ENCODE measurements around the gene STPG3. TPM values are rescaled to one million over a fixed set of nuclear protein-coding genes. Genes with fewer than 3 reads are reported as not detected.

Gene STPG3
- polyA plus RNA-seq, 1 experiment, result not detected

DNA sequence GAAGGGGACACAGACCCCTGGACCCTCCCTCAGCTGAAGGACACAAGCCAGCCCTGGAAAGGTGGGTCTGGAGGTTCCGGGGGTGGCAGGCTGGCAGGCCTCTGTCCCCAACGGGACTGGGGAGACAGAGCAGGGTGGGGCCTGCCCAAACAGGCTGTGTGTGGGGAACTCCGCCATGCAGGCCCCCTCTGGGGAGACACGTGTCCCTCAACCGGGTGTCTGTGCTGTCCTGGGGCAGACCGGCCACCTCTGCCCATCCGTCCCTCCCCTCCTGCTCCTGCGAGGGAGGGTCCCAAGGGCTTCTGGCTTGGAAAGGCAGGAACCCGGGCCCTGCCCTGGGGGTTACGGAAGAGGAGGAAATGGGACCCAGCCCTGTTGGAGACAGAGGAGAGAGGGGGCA, 19.0 kb upstream of the STPG3 start:
- no peak for DNase-seq (ENCODE audit: low read depth)
- CTCF ChIA-PET, result no interaction called here

DNA sequence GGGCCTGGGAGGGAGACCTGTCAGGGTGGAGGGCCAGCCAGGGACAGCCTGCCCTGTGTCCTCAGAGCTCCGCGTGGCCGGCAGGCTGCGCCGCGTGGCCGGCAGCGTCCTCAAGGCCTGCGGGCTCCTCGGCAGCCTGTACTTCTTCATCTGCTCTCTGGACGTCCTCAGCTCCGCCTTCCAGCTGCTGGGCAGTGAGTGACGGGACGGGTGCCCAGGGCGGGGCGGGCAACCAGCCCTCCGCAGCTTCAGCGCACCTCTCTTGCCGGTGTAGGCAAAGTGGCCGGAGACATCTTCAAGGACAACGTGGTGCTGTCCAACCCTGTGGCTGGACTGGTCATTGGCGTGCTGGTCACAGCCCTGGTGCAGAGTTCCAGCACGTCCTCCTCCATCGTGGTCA, 18.6 kb upstream of the STPG3 start:
- ChIA-PET POLR2A (no interaction called here), CTCF (no interaction called here)
- H3K4me3 ChIP-seq (ENCODE audit: low read depth, low read length), result no peak overlapping the region

More for the DNA sequence above, 19.0 kb upstream of the STPG3 start:
- no peak overlapping the region for H3K4me3 ChIP-seq (ENCODE audit: low read depth, low read length)
- POLR2A ChIA-PET, result no interaction called here
- H3K36me3 ChIP-seq (ENCODE audit: control insufficient read depth, insufficient read depth, low read length), result no peaks in the 10 kb centered on the region
- no peaks in the 10 kb centered on the region for H3K27me3 ChIP-seq (ENCODE audit: control insufficient read depth, insufficient read depth, low read length)
- TF ChIP-seq, protein P1, sequence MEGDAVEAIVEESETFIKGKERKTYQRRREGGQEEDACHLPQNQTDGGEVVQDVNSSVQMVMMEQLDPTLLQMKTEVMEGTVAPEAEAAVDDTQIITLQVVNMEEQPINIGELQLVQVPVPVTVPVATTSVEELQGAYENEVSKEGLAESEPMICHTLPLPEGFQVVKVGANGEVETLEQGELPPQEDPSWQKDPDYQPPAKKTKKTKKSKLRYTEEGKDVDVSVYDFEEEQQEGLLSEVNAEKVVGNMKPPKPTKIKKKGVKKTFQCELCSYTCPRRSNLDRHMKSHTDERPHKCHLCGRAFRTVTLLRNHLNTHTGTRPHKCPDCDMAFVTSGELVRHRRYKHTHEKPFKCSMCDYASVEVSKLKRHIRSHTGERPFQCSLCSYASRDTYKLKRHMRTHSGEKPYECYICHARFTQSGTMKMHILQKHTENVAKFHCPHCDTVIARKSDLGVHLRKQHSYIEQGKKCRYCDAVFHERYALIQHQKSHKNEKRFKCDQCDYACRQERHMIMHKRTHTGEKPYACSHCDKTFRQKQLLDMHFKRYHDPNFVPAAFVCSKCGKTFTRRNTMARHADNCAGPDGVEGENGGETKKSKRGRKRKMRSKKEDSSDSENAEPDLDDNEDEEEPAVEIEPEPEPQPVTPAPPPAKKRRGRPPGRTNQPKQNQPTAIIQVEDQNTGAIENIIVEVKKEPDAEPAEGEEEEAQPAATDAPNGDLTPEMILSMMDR (IDR thresholded peaks at IDR 0.05; ENCODE audit: insufficient read depth, low read depth, low read length), result no peak

GRCh38 chr9:137233143-137233980, 17.7 kb upstream of the STPG3 start:
- Histone ChIP-seq H3K36me3 (ENCODE audit: control insufficient read depth, insufficient read depth, low read length) (no peaks in the 10 kb centered on the region), H3K27me3 (ENCODE audit: control insufficient read depth, insufficient read depth, low read length) (no peaks in the 10 kb centered on the region), H3K4me3 (ENCODE audit: low read depth, low read length) (no peak overlapping the region)
- DNase-seq (ENCODE audit: low read depth), result no peak
- POLR2A ChIA-PET, result no interaction called here
- CTCF ChIA-PET, result no interaction called here
- TF ChIP-seq, protein P1 (IDR thresholded peaks at IDR 0.05; ENCODE audit: insufficient read depth, low read depth, low read length), result no peak

More for the DNA sequence above, 18.6 kb upstream of the STPG3 start:
- no peak for DNase-seq (ENCODE audit: low read depth)
- TF ChIP-seq, protein P1 (IDR thresholded peaks at IDR 0.05; ENCODE audit: insufficient read depth, low read depth, low read length), result no peak
- Histone ChIP-seq H3K36me3 (ENCODE audit: control insufficient read depth, insufficient read depth, low read length) (no peaks in the 10 kb centered on the region), H3K27me3 (ENCODE audit: control insufficient read depth, insufficient read depth, low read length) (no peaks in the 10 kb centered on the region)

GRCh38 chr9:137234055-137234697, 16.9 kb upstream of the STPG3 start:
- ChIA-PET POLR2A (no interaction called here), CTCF (interaction anchor here (0.6 to 1.0 kb wide), 3 partner anchors 19 to 210 kb away, joined by 3 to 4 read pairs (median 3); partner anchors contain the start of gene MAN1B1)
- H3K4me3 ChIP-seq (ENCODE audit: low read depth, low read length), result no peak overlapping the region
- H3K36me3 ChIP-seq (ENCODE audit: control insufficient read depth, insufficient read depth, low read length), result no peaks in the 10 kb centered on the region; the same call in 1 of the 2 replicates
- TF ChIP-seq, protein P1 (IDR thresholded peaks at IDR 0.05; ENCODE audit: insufficient read depth, low read depth, low read length), result no peak
- no peaks in the 10 kb centered on the region for H3K27me3 ChIP-seq (ENCODE audit: control insufficient read depth, insufficient read depth, low read length)
- no peak for DNase-seq (ENCODE audit: low read depth)

GRCh38 chr9:137234758-137235423, 16.2 kb upstream of the STPG3 start:
- DNase-seq (ENCODE audit: low read depth), result no peak
- Histone ChIP-seq H3K4me3 (ENCODE audit: low read depth, low read length) (no peak overlapping the region), H3K36me3 (ENCODE audit: control insufficient read depth, insufficient read depth, low read length) (no peaks in the 10 kb centered on the region; the same call in 1 of the 2 replicates), H3K27me3 (ENCODE audit: control insufficient read depth, insufficient read depth, low read length) (no peaks in the 10 kb centered on the region)
- ChIA-PET CTCF (interaction anchor here (0.6 to 1.0 kb wide), 4 partner anchors 20 to 444 kb away, joined by 3 to 4 read pairs (median 3); partner anchors contain the start of genes MAN1B1 and TMEM141), POLR2A (no interaction called here)
- TF ChIP-seq, protein P1 (IDR thresholded peaks at IDR 0.05; ENCODE audit: insufficient read depth, low read depth, low read length), result no peak

Measured in BJ (cell line).